ENCODE results near the gene ARHGEF10L.

- TF ChIP-seq CTCF (IDR thresholded peaks at IDR 0.05; ENCODE audit: borderline replicate concordance, extremely low read depth, low read length, poor library complexity, severe bottlenecking) (no peak), EZH2 (IDR thresholded peaks at IDR 0.05; ENCODE audit: borderline replicate concordance, low read depth, low read length, severe bottlenecking) (no peak)
Observed at GRCh38 chr1:17630986-17631385, 91.5 kb downstream of the ARHGEF10L start.
